GM06990 (cell line): ENCODE data around the gene COL9A3.

ENCODE experiments used
- DNase-seq: peaks from one replicate; pipeline ENCODE4 v3.0.0-alpha.2; 2011; ENCODE audit not compliant: insufficient read length; ENCODE audit errors: extremely low read depth
- H3K27me3 ChIP-seq: replicated peaks from 2 replicates; pipeline ENCODE4 v1.6.0; 2011; ENCODE audit warnings: low read length; ENCODE audit not compliant: control insufficient read depth, insufficient read depth
- H3K36me3 ChIP-seq: 2 replicates; pipeline ENCODE4 v1.5.1; 2011; ENCODE audit warnings: low read length; ENCODE audit not compliant: control insufficient read depth, insufficient read depth
- H3K4me3 ChIP-seq: replicated peaks from 2 replicates; pipeline ENCODE4 v1.5.1; 2011; ENCODE audit warnings: low read depth, mild to moderate bottlenecking, control low read depth, low read length
- CTCF ChIP-seq: IDR thresholded peaks from 2 replicates; pipeline ENCODE4 v1.5.1; 2011; ENCODE audit warnings: low read length, control low read depth, mild to moderate bottlenecking, inconsistent platforms; ENCODE audit not compliant: insufficient read depth, poor library complexity, severe bottlenecking

Gene COL9A3

DNA sequence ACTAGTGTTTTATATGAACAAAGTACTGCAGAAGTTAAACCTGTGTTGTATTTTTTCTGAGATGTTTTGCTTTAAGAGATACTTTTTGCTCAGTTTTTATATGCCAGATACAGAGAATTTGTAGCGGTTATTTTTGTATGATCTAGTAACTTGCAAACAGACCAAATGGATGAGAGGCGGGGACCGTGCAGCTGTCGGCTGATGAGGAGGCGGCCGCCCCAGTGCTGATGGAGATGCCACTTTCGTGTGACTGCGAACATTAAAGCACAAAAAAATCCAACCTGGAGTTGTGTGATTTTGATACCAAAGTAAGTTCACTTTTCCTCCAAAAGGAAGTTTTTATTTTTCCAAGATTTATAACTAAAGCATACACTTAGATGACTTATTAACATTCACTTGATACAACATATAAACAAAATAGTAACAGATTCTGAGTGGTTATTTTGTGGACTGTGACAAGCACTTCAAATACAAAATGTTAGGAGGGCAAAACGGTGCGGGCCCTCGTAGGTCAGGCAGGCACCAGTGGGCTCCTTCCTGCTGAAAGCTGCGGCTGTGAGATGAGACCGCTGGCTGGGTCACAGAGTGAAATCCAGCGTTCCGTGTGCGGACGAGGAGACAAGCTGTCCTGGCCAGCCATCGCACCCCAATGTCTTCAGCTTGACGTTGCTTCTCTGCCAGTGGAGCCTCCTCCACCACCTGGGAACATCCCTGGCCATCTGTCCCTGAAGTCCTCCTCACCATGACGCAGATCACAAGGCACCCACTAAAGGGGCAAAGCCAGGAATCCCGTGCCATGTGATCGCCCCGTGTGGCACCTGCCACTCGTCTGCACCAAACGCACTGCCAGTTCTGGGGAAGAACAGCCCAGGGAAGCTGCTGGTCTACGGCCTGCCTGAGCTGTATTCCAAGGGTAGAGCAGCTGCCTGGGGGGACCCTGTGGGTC, 16.3 kb upstream of the COL9A3 start:
- TF ChIP-seq CTCF: no peak
- DNase-seq: no peak
- H3K36me3 ChIP-seq: peaks cover 15% of the 10 kb centered on the region
- H3K27me3 ChIP-seq: no peaks in the 10 kb centered on the region
- no peak overlapping the region for H3K4me3 ChIP-seq

- DNase-seq: no peak
- TF ChIP-seq CTCF: no peak
- H3K27me3 ChIP-seq: no peaks in the 10 kb centered on the region
- H3K36me3 ChIP-seq: peaks cover 15% of the 10 kb centered on the region
- no peak overlapping the region for H3K4me3 ChIP-seq
These were observed 15.4 kb upstream of the COL9A3 start for GRCh38 chr20:62801284-62802010.

GRCh38 chr20:62802026-62802712, 14.7 kb upstream of the COL9A3 start:
- Histone ChIP-seq H3K36me3 (peaks cover 15% of the 10 kb centered on the region), H3K27me3 (no peaks in the 10 kb centered on the region), H3K4me3 (no peak overlapping the region)
- no peak for DNase-seq
- TF ChIP-seq CTCF: no peak

- Histone ChIP-seq H3K4me3 (peak overlapping the region; percentile 93), H3K27me3 (no peaks in the 10 kb centered on the region), H3K36me3 (peaks cover 18% of the 10 kb centered on the region)
- peak; percentile 22 for TF ChIP-seq CTCF
- no peak for DNase-seq
These were observed 12.7 kb upstream of the COL9A3 start for GRCh38 chr20:62804021-62804626.

GRCh38 chr20:62804627-62805154, 12.2 kb upstream of the COL9A3 start, which contains the start of gene OGFR:
TSS of gene OGFR (plus strand) at chr20:62804835. CDS start at chr20:62804860, 25 bp downstream.
- peak; percentile 81 for DNase-seq

More at GRCh38 chr20:62804627-62805154, 12.2 kb upstream of the COL9A3 start, which contains the start of gene OGFR:
- Histone ChIP-seq H3K36me3 (peaks cover 18% of the 10 kb centered on the region), H3K4me3 (peak within 1 kb of the TSS; percentile 93), H3K27me3 (no peaks in the 10 kb centered on the region)
- no peak for TF ChIP-seq CTCF
